ENCODE data around the gene ALKBH2.

DNA sequence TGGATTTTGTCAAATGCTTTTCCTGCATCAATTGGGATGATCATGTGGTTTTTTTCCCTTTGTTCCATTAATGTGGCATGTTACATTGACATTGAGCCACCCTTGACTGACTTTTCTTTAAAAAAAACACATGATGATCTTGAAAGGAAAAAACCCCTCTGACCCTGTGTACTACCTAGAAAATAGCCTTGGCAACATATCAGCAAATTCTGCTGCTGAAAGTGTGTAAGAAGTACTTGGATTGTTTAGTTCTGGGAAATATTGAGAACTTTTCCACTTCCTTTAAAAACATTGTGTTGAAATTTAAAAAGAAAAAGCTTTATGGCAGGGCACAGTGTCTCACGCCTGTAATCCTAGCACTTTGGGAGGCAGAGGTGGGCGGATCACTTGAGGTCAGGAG, 43.8 kb upstream of the ALKBH2 start:
- TF ChIP-seq, protein P1, sequence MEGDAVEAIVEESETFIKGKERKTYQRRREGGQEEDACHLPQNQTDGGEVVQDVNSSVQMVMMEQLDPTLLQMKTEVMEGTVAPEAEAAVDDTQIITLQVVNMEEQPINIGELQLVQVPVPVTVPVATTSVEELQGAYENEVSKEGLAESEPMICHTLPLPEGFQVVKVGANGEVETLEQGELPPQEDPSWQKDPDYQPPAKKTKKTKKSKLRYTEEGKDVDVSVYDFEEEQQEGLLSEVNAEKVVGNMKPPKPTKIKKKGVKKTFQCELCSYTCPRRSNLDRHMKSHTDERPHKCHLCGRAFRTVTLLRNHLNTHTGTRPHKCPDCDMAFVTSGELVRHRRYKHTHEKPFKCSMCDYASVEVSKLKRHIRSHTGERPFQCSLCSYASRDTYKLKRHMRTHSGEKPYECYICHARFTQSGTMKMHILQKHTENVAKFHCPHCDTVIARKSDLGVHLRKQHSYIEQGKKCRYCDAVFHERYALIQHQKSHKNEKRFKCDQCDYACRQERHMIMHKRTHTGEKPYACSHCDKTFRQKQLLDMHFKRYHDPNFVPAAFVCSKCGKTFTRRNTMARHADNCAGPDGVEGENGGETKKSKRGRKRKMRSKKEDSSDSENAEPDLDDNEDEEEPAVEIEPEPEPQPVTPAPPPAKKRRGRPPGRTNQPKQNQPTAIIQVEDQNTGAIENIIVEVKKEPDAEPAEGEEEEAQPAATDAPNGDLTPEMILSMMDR (IDR thresholded peaks at IDR 0.05; ENCODE audit: poor library complexity) = no peak
- no peak for TF ChIP-seq EZH2 (IDR thresholded peaks at IDR 0.05; ENCODE audit: borderline replicate concordance)
- no peak for TF ChIP-seq EZH2phosphoT487 (IDR thresholded peaks at IDR 0.05; ENCODE audit: low read depth, severe bottlenecking, unreplicated experiment)
